Tibial artery (tissue), 4 donors: Measurements from ENCODE around the gene MLPH.
A peak's percentile ranks its signal among the peaks of the same experiment; 100 is the strongest.

Experiments
- DNase-seq, 2 donors: peaks; one replicate each; pipeline ENCODE4 v3.0.0-alpha.2; 2019
- H3K27ac ChIP-seq, 2 donors: fragments of 200-600 bp; sonication (generic) in 1 of 2; 1 replicate in 1 of 2; 2 replicates in 1 of 2; pipeline ENCODE4 v1.5.1; 2018 to 2019; ENCODE audit warnings: mild to moderate bottlenecking in 1 of 2
- H3K27me3 ChIP-seq, 2 donors: fragments of 200-600 bp; sonication (generic) in 1 of 2; one replicate each; pipeline versions ENCODE4 v1.5.1 to v1.6.0; 2016 to 2019
- H3K36me3 ChIP-seq, 3 donors: fragments of 200-600 bp; sonication (generic) in 2 of 3; one replicate each; pipeline ENCODE4 v1.5.1; 2016 to 2019; ENCODE audit warnings: mild to moderate bottlenecking in 2 of 3
- H3K4me1 ChIP-seq, 4 donors: fragments of 200-600 bp; sonication (generic) in 2 of 4; 1 replicate in 3 of 4; 2 replicates in 1 of 4; pipeline ENCODE4 v1.5.1; 2016 to 2019
- H3K4me3 ChIP-seq, 2 donors: fragments of 200-600 bp; sonication (generic) in 1 of 2; 1 replicate in 1 of 2; 2 replicates in 1 of 2; pipeline ENCODE4 v1.5.1; 2018 to 2019; ENCODE audit warnings: mild to moderate bottlenecking in 2 of 2
- H3K9me3 ChIP-seq, 3 donors: fragments of 200-600 bp; sonication (generic) in 1 of 3; one replicate each; pipeline ENCODE4 v1.5.1; 2016 to 2019
- CTCF ChIP-seq, 2 experiments: fragments of 200-600 bp in 1 of 2; fragments of 450-650 bp in 1 of 2; IDR thresholded peaks; one replicate each; pipeline ENCODE4 v1.5.1; 2017 to 2019; ENCODE audit warnings: antibody characterized with exemption in 2 of 2, mild to moderate bottlenecking in 1 of 2, moderate library complexity in 1 of 2
- intact Hi-C: fragments of 100-400 bp; cut with DNase I; formaldehyde crosslinking; loops from one replicate; pipeline ENCODE4 v1.15.0; 2023; ENCODE audit warnings: low total_unique reads

Gene MLPH

GRCh38 chr2:237566401-237567235, 79.6 kb downstream of the MLPH start, which contains the start of gene PRLH:
Gene PRLH, plus strand, starts transcription at chr2:237566574. Its CDS starts 0 bp downstream, at chr2:237566574.
- H3K4me1 ChIP-seq, result peaks cover 0 to 2% (median under 1%) of the 10 kb centered on the region in 4 donors
- H3K4me3 ChIP-seq, result no peak within 1 kb of the TSS
- TF ChIP-seq CTCF (IDR thresholded peaks at IDR 0.05), result no peak
- no peak within 1 kb of the TSS for H3K27ac ChIP-seq
- no peaks in the 10 kb centered on the region for H3K36me3 ChIP-seq
- intact Hi-C loops, result loop anchor here (2.0 kb wide), 1 partner anchor 52 kb away; no protein-coding TSS in a partner anchor
- H3K27me3 ChIP-seq, result peaks cover 0 to 14% of the 10 kb centered on the region in 2 donors
- DNase-seq, result peak in 1 of 2 donors; percentile 61
- no peaks in the 10 kb centered on the region for H3K9me3 ChIP-seq

GRCh38 chr2:237567276-237568029, 80.4 kb downstream of the MLPH start:
- no peak for TF ChIP-seq CTCF (IDR thresholded peaks at IDR 0.05)
- no peak for DNase-seq
- Histone ChIP-seq H3K27me3 (peaks cover 0 to 14% of the 10 kb centered on the region in 2 donors), H3K36me3 (no peaks in the 10 kb centered on the region), H3K27ac (no peak overlapping the region), H3K4me1 (peaks cover 0 to 9% (median 6%) of the 10 kb centered on the region in 4 donors), H3K4me3 (no peak overlapping the region), H3K9me3 (no peaks in the 10 kb centered on the region)
- intact Hi-C loops, result loop anchor here (2.0 kb wide), 1 partner anchor 53 kb away; no protein-coding TSS in a partner anchor

GRCh38 chr2:237568121-237568660, 81.1 kb downstream of the MLPH start:
- H3K36me3 ChIP-seq, result no peaks in the 10 kb centered on the region
- peaks cover 0 to 14% of the 10 kb centered on the region in 2 donors for H3K27me3 ChIP-seq
- TF ChIP-seq CTCF (IDR thresholded peaks at IDR 0.05), result no peak
- H3K9me3 ChIP-seq, result no peaks in the 10 kb centered on the region
- H3K4me3 ChIP-seq, result no peak overlapping the region
- H3K4me1 ChIP-seq, result peaks cover 0 to 11% (median 6%) of the 10 kb centered on the region in 4 donors
- intact Hi-C loops, result no loop called here
- H3K27ac ChIP-seq, result no peak overlapping the region
- DNase-seq, result peak in 1 of 2 donors; percentile 56

- H3K4me1 ChIP-seq, result peaks cover 0 to 11% (median 6%) of the 10 kb centered on the region in 4 donors
These were observed 82.0 kb downstream of the MLPH start for GRCh38 chr2:237569041-237569440.

More at GRCh38 chr2:237569041-237569440, 82.0 kb downstream of the MLPH start:
- intact Hi-C loops, result no loop called here
- H3K36me3 ChIP-seq, result no peaks in the 10 kb centered on the region
- no peak for TF ChIP-seq CTCF (IDR thresholded peaks at IDR 0.05)
- H3K27ac ChIP-seq, result no peak overlapping the region
- peaks cover 0 to 8% of the 10 kb centered on the region in 2 donors for H3K27me3 ChIP-seq
- DNase-seq, result no peak
- no peaks in the 10 kb centered on the region for H3K9me3 ChIP-seq
- H3K4me3 ChIP-seq, result no peak overlapping the region
